ENCODE results near the gene FAM50A. TPM values are rescaled to one million over a fixed set of nuclear protein-coding genes. Genes with fewer than 3 reads are reported as not detected.

The FAM50A gene
- total RNA-seq, 2 donors from 2014 or later, result 24.3 to 41.7 TPM

DNA sequence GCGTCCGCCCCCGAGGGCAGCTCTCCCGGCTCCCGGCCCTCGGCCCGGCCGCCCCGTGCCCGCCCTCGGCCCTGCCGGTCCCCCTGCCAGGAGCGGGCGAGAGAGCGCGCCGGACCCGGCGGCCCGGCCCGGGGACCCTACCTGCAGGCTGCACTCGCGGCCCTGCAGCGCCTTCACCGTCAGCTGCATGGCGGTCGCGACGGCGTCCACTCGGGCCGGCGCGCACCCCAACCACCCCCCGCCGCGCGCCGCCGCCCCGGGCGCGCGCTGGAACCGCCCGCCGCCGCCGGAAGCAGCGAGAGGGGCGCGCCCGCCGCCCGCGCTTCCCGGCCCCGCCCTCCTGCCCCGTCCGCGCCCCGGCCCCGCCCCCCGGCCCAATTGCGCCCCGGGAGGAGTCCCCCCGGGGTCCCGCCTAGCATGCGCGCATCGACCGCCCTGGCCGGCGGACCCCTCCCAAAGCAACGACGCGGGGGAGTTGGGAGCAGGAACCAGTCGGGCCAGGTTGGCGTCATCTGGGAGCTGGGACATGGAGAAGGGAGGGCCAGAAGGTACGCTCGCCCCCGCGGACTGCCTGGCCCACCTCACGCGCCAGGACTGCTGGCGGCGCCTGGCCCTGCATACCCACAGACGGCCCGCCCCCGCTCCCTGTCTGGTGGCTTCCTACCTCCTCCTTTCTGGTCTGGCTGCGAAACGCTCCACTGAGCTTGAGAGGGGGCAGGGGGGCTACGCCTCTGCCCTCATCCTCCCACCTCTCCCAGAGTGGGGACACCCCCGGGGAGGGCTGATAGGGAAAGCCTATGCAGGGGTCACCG lies 42.7 kb downstream of the FAM50A start, which contains the start of gene UBL4A:
Gene UBL4A, minus strand, starts transcription at position 220 of the 812 bp plus-strand sequence. Its CDS starts 31 bp downstream, at position 189.
- Histone ChIP-seq H3K4me1 (peaks cover 0 to 19% of the 10 kb centered on the region in 2 donors), H3K36me3 (no peaks in the 10 kb centered on the region)

DNA sequence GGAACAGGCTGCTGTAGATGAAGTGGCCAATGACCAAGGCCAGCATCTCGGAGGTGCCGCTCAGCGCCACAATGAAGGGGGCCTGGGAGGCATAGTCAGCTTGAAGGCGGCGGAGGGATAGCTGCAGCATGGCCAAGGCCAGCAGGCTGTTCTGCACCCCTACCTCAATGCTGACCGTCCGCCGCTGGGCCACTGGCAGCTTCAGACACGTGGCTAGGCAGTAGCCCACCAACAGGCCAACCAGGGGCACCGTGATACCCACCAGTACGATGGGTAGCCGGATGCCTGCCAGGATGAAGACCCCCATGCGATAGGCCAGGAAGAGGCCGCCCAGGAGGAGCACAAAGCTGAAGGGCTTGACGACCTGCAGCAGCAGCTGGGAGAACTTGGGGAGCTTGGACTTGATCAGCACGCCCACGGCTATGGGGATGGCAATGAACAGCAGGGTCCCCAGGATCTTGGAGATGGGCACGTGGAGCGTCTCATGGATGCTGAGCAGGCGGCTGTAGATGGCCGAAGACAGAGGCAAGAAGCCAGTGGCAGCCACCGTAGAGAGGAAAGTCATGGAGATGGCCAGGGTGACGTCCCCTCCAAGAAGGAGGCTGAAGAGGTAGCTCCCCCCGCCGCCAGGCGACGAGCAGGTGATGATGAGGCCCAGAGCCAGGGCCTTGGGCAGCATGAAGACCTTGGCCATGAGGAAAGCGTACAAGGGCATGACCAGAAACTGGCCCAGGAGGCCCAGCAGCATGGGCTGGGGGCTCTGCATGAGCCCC lies 43.8 kb downstream of the FAM50A start:
- TF ChIP-seq, protein P1, sequence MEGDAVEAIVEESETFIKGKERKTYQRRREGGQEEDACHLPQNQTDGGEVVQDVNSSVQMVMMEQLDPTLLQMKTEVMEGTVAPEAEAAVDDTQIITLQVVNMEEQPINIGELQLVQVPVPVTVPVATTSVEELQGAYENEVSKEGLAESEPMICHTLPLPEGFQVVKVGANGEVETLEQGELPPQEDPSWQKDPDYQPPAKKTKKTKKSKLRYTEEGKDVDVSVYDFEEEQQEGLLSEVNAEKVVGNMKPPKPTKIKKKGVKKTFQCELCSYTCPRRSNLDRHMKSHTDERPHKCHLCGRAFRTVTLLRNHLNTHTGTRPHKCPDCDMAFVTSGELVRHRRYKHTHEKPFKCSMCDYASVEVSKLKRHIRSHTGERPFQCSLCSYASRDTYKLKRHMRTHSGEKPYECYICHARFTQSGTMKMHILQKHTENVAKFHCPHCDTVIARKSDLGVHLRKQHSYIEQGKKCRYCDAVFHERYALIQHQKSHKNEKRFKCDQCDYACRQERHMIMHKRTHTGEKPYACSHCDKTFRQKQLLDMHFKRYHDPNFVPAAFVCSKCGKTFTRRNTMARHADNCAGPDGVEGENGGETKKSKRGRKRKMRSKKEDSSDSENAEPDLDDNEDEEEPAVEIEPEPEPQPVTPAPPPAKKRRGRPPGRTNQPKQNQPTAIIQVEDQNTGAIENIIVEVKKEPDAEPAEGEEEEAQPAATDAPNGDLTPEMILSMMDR (IDR thresholded peaks at IDR 0.05), result no peak
- H3K4me1 ChIP-seq, result peaks cover 0 to 19% of the 10 kb centered on the region in 2 donors
- H3K27ac ChIP-seq, result peak overlapping the region; percentile 78 to 82
- no peaks in the 10 kb centered on the region for H3K9me3 ChIP-seq
- H3K27me3 ChIP-seq, result no peaks in the 10 kb centered on the region
- H3K4me3 ChIP-seq, result no peak overlapping the region
- DNase-seq (ENCODE audit: low spot score), result no peak
- no peaks in the 10 kb centered on the region for H3K36me3 ChIP-seq

More for the DNA sequence above, 42.7 kb downstream of the FAM50A start, which contains the start of gene UBL4A:
- no peaks in the 10 kb centered on the region for H3K27me3 ChIP-seq
- H3K4me3 ChIP-seq, result peak within 1 kb of the TSS; percentile 58 to 68
- no peaks in the 10 kb centered on the region for H3K9me3 ChIP-seq
- H3K27ac ChIP-seq, result peak within 1 kb of the TSS; percentile 82 to 86
- no peak for DNase-seq (ENCODE audit: low spot score)
- TF ChIP-seq, protein P1 (IDR thresholded peaks at IDR 0.05), result no peak

DNA sequence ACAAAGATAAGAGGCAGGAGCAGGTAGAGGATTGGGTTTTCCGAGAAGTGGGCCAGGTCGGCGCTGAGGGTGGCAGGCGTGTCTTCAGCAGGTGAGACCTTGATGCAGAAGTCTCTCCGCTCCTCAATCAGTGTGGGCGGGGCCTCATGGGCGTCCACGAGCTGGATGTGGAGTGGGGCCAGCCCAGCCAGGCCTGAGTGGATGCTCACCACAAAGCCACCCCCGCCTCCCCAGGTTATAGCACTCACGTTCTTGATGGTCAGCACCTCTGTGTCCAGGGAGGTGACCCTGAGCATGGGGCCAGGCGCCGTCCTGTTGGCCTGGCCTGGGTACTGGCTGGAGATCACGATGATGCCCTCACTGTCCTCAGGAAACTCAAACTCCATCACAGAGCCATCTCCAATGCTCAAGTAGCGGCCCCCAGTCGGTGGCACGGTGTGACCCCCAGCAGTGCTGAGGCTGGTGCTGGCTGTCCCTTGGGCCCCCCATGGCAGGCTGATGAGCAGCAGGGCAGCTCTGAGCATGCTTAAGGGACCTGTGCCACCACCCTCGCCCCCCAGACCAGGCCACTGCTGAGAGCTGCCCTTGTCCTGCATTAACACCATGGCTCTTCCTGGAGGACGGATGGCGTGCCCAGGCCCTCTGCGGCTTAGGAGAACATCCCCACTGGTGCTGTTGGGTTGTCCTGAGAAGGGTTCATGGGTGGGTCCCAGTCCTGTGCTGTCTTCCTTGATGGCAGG lies 44.6 kb downstream of the FAM50A start:
- TF ChIP-seq, protein P1 (IDR thresholded peaks at IDR 0.05), result no peak
- H3K27ac ChIP-seq, result no peak overlapping the region
- no peaks in the 10 kb centered on the region for H3K27me3 ChIP-seq
- H3K4me3 ChIP-seq, result no peak overlapping the region
- H3K9me3 ChIP-seq, result no peaks in the 10 kb centered on the region
- H3K36me3 ChIP-seq, result no peaks in the 10 kb centered on the region
- peaks cover 0 to 19% of the 10 kb centered on the region in 2 donors for H3K4me1 ChIP-seq
- no peak for DNase-seq (ENCODE audit: low spot score)

DNA sequence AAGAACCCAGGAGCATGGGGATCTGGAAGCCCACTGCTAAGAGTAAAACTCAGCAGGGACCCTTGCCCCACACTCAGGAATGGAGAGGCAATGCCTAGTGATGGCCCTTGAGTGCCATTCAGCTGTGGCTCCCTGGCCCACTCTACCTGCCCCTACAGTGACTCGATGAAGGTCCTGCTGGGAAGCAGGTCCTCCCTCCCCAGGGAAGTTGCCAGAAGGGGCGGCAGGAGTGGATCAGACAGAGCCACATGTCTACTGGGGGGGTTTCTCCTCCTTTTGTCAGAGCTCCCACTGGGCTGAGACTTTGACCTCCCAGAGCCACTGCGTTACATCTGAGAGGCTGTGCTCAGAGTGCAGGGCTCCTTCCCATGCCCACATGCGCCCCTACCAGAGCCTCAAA lies 45.2 kb downstream of the FAM50A start:
- Histone ChIP-seq H3K4me3 (peak overlapping the region in 1 of 2 donors; percentile 67), H3K9me3 (no peaks in the 10 kb centered on the region), H3K4me1 (peaks cover 0 to 16% of the 10 kb centered on the region in 2 donors), H3K27me3 (no peaks in the 10 kb centered on the region), H3K36me3 (no peaks in the 10 kb centered on the region), H3K27ac (peak overlapping the region; percentile 90 to 93)
- no peak for DNase-seq (ENCODE audit: low spot score)
- TF ChIP-seq, protein P1 (IDR thresholded peaks at IDR 0.05), result no peak

DNA sequence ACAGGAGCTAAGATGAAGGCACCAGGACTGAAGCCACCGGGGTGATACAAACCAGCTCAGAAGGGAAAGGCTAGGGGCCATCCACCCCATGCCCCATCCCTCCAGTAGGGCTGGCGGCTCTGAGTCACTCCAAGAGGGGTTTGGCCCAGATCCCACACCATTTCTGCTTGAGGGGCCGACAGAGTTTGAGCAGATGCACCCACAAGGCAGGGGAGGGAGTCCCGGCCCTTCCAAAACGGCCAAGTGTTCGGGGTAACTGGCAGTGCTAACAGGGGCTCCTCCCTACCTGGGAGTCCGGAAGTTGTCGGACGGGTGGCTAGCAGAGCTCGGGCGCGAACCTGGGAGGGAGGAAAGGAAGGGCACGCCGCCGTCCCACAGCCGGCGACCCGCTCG lies 46.1 kb downstream of the FAM50A start:
- Histone ChIP-seq H3K36me3 (no peaks in the 10 kb centered on the region), H3K27me3 (no peaks in the 10 kb centered on the region), H3K4me3 (peak overlapping the region; percentile 52 to 67), H3K27ac (peak overlapping the region; percentile 90 to 93), H3K9me3 (no peaks in the 10 kb centered on the region), H3K4me1 (peaks cover 0 to 8% of the 10 kb centered on the region in 2 donors)
- no peak for DNase-seq (ENCODE audit: low spot score)
- TF ChIP-seq, protein P1 (IDR thresholded peaks at IDR 0.05), result no peak
